H1 (cell line): Measurements from ENCODE around the gene FAM53B. TPM values are rescaled to one million over a fixed set of nuclear protein-coding genes. Genes with fewer than 3 reads are reported as not detected.

Experiments
- CREB1 ChIP-seq: IDR thresholded peaks from 2 replicates; pipeline ENCODE4 v1.6.1; 2012; ENCODE audit warnings: inconsistent platforms
- EZH2 ChIP-seq: fragments of 200-600 bp; sonication (generic); IDR thresholded peaks from 2 replicates; pipeline ENCODE4 v1.7.1; 2012; ENCODE audit warnings: low read depth, mild to moderate bottlenecking, moderate library complexity, low read length, inconsistent platforms; ENCODE audit not compliant: severe bottlenecking
- JUND ChIP-seq: IDR thresholded peaks from 2 replicates; pipeline ENCODE4 v1.6.1; 2011; ENCODE audit warnings: mild to moderate bottlenecking, improper control_type of control experiment, low read length
- RNF2 ChIP-seq: fragments of 200-900, 300-1000 bp; sonication (generic); IDR thresholded peaks from 2 replicates; pipeline ENCODE4 v1.7.1; 2016; ENCODE audit warnings: borderline replicate concordance, low read depth, mild to moderate bottlenecking, antibody characterized with exemption, low read length; ENCODE audit not compliant: poor library complexity, severe bottlenecking; ENCODE audit errors: missing control alignments
- polyA plus RNA-seq, 7 experiments: library from polyadenylated mRNA; depleted of rRNA in 3 of 7; stranded (reverse) in 5 of 7; unstranded in 2 of 7; fragments of >200 nt in 5 of 7; fragments of 200-250 nt in 2 of 7; gene quantifications; 1 replicate in 5 of 7; 2 replicates in 1 of 7; 4 replicates in 1 of 7; pipeline versions ENCODE4 v1.2.1 to v1.2.3, GENCODE V29; 2011 to 2013; ENCODE audit warnings: missing spikeins in 2 of 7, mixed read lengths in 2 of 7
- total RNA-seq: library from RNA; stranded (reverse); fragmentation: NEBNext Ultra II Directional; extraction: Animal tissue kit (Norgen Biotek cat#: 25700); gene quantifications from 2 replicates; pipeline ENCODE4 v1.2.1, GENCODE V29; 2021

FAM53B gene
- total and polyA plus RNA-seq, 2 of the 8 experiments (the other 6 are each of a cell fraction or from before 2014, with no cell fraction given) = 5.3 to 14.4 TPM

GRCh38 chr10:124660404-124661125 is 83.6 kb downstream of the FAM53B start (continued):
- TF ChIP-seq RNF2 (no peak), JUND (no peak), EZH2 (no peak), CREB1 (no peak)
